GM19455 (cell line): Measurements from ENCODE around the gene PDE9A.

Experiments used
- ATAC-seq: cut with Tn5 transposase; IDR thresholded peaks from one replicate; pipeline ENCODE4 v1.9.1; 2021; ENCODE audit not compliant: unreplicated experiment

The PDE9A gene

DNA sequence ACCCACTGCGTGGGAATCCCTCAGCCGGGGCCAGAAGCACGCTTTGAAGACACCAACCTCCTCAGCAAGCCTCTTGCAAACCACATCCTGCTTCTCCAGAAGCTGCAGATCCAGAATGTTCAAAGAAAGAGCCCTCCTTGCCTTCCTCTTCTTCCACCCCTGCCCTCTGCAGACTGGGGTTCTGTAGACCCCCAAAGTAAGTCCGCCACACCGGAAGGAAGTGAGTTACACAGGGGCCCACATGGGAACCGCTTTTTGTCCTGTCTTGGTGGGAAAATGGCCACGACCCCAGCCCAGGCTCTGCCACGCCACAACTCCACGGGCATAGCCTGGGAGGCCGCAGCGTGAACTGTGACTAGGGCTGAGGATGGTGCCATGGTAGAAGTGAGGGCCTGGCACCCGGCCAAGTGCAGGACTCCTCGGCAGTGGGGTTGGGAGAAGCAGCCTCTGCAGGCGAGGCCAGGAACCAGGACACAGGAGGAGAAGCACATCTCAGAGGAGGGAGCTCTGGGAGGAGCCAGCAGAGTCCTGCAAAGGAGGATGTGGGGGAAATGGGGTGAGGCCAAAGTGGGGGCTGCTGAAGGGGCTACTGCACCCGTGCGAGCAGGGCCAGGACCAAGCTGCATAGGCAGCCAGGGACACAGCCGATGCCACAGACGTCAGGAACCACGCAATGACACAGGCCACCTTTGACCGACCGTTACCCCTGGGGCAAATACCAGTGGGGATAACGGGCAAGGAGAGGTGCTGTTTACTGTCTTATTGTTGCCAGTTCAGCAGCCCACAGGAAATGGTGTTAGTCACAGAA is 30.9 kb downstream of the PDE9A start:
- no peak for ATAC-seq

DNA sequence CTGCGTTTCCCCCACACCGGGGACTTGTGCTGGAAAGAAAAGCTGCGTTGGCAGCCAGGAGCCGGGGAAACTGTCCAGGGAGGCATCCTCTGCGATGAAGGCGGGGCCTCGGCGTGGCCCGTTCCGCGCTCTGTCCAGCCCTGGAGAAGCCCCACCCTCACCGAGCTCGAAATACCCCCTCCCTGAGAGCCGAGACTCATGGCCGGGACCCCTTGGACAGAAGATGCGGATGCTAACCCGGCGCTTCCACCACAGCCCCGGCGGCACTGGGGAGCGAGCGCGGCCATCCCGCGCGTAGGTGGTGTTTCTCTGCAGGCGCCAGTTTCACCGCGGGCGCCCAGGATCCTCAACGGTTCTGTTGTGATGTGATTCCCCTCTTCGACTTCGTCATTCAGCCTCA is 31.6 kb downstream of the PDE9A start:
- no peak for ATAC-seq

- no peak for ATAC-seq
Measured at GRCh38 chr21:42685954-42686500, 32.6 kb downstream of the PDE9A start.

- no peak for ATAC-seq
Measured at GRCh38 chr21:42687796-42688195, 34.4 kb downstream of the PDE9A start.

- ATAC-seq: no peak
Measured at GRCh38 chr21:42688226-42688840, 34.9 kb downstream of the PDE9A start.

GRCh38 chr21:42688841-42689371 is 35.5 kb downstream of the PDE9A start:
- no peak for ATAC-seq

DNA sequence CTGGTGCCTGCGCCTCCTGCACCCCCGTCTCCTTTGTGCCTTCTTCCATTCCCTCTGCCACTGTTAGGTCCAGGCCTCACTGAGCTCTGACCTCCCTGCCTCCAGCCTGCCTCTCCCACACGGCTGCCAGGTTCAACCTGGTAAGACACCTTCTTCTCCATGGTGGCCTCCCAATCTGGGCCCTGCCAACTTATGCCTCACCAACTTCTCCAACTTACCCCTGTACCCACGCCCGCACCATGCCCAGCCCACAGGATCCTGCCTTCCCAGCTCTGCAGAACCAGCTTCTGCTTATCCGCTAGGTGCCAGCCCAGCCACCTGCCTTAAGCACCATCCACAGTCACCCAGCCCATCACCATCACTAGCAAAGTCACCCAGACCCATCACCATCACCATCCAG is 37.2 kb downstream of the PDE9A start:
- ATAC-seq: no peak

DNA sequence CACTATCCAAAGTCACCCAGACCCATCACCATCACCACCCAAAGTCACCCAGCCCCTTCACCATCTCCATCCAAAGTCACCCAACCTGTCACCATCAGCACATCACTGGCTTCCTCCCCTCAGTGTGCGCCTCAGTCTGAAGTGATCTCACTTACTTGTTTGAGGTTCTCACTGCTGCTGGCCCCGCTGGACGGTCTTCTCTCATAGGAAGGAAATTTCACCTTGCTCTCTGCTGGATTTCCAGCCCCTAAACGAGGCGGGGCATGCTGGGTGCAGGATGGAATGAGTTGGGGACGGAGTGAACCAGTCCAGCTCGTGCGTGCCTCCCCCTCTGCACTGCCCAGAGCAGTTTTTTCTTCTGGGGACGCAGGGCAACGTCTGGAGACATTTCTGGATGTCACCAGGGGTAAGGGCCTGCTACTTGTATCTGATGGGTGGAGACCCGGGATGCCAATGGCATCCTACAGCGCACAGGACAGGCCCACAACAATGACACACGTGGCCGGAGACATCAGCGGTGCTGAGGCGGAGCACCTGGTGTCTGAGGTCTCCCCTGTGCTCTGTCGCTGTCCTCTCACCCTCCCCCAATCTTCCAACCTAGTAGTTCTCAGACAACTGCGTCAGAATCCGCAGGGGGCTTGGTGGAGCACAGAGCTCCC is 38.6 kb downstream of the PDE9A start:
- ATAC-seq: no peak

- no peak for ATAC-seq
Measured at GRCh38 chr21:42692688-42693087, 39.3 kb downstream of the PDE9A start.

- ATAC-seq: no peak
Measured at GRCh38 chr21:42694751-42695696, 41.6 kb downstream of the PDE9A start.

DNA sequence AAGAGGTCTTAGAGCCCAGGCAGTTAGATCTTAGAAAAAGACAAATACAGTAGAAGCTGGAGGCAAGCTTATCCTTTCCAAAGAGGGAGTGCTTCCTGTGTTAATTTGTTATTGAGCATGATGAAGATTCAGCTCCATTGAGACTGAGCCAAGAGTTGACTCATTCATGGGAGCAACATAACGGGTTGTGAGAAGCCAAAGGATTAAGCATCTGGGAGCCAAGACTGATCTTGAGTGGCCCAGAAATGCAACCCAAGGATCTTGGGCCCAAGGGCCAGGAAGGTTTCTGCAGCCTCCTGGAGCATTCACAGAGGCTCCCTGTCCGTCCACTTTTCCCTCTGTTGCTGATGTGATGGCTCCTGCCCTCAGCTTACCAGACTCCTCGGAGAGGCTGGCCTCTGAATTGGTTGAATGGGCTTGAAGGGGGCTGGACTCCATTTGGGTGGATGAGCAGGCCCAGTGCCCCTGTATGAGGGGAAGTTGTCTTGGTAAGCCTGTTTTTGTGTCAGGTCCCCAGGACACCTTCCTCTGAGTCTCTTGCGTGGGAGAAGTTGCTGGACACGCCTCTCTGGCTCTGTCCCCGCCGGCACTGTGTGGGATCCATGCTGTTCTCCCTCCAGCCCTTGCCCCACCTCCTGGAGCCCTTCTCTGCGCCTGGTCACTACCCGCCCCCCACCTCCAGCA is 42.4 kb downstream of the PDE9A start:
- ATAC-seq: no peak

GRCh38 chr21:42696501-42697040 is 43.1 kb downstream of the PDE9A start:
- ATAC-seq: no peak

DNA sequence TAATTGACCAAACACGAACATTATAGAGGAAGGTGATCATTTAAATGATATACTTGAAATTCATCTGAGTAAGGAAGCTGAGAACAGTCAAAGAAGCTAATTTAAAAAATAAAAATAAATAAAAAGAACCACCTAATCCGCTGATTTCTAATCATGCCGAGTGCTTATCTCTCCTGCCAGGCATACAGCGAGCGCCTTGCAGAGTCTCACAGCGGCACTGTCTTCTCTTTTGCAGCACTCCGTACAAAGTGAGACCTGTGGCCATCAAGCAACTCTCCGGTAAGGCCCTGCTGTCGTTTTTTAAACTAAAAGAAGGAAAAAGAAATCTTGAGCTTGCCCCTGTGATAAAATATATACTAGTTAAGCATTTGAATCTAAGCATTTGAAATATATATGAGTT is 45.3 kb downstream of the PDE9A start:
- no peak for ATAC-seq

GRCh38 chr21:42699196-42699595 is 45.8 kb downstream of the PDE9A start:
- ATAC-seq: no peak

DNA sequence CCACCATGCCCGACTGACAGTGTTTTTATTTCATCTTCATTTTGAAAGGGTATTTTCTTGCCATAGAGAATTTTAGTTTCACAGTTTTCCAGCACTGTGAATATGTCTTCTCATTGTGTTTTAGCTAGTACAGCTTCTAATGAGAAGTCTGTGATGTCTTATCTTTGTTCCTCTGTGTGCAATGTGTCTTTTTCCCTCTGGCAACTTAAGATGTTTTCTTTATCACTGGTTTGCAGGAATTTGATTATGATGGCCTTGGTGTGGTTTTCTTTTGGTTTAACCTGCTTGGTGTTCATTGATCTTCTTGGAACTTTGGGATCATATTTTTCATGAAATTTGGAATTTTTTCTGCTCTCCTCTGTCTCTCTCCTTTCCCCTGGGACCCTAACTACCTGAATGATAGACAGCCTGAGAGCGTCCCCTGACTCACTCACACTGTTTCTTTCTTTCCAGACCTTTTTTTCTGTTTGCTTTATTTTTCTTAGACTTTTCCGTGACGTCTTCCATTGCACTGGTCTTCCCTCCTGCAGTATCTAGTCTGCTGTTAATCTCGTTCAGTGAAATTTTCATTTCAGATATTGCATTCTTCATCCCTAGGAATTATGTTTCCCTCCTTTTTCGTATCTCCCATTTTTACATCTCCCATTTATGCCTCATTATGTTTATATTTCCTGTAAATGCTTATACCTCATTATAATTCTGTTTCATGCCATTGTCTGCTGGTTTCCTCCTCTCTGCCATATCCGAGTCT is 48.5 kb downstream of the PDE9A start:
- ATAC-seq: no peak

- ATAC-seq: no peak
Measured at GRCh38 chr21:42702720-42703119, 49.3 kb downstream of the PDE9A start.

DNA sequence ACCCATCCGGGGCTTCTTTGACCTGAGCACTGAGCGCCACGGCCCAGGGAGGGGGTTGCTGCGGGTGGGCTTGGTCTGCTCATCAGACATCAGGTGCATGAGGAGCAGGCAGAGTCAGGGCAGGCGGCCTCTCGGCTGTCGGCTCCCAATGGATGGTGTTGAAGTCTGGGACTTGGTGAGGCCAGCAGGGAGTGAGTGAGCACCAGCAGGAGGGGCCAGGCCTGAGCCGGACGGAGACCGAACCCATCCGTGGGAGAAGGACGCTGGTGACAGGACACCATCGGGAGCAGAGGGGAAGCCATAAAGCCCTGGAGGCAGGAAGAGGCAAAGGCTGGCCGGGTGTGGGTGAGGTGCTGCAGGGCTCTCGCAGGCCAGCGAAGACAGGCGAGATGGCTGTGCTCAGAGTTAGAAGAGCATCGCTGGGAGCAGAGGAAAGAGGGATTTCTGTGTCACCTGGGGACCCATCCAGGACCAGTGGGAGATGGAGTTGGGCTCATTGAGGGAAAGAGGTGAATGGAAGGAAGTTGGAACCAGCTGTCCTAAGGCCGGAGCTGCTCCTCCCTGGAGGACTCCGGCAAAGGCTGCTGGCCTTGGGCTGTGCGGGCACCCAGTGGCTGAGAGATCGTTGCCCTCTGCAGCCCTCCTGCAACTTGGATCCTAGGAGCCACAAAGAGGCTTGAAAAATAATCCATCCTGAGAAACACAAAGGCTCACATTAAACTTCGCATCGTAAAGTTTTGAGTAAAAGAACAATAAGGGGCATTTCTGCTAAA is 49.9 kb downstream of the PDE9A start:
- no peak for ATAC-seq

GRCh38 chr21:42703965-42704364 is 50.5 kb downstream of the PDE9A start:
- ATAC-seq: no peak
